HG03066 (cell line): ENCODE results near the gene MFSD12.

Source experiments
- ATAC-seq: cut with Tn5 transposase; IDR thresholded peaks from one replicate; pipeline ENCODE4 v1.9.1; 2021; ENCODE audit warnings: low read depth; ENCODE audit not compliant: unreplicated experiment

Gene MFSD12

GRCh38 chr19:3526507-3527237, 30.7 kb downstream of the MFSD12 start:
- ATAC-seq: no peak

- ATAC-seq: no peak
Measured at GRCh38 chr19:3524904-3525451, 32.4 kb downstream of the MFSD12 start.

GRCh38 chr19:3524078-3524842, 33.1 kb downstream of the MFSD12 start:
- no peak for ATAC-seq

- ATAC-seq: no peak
Measured at GRCh38 chr19:3523361-3524077, 33.9 kb downstream of the MFSD12 start.

- no peak for ATAC-seq
Measured at GRCh38 chr19:3522421-3523360, 34.7 kb downstream of the MFSD12 start.

- ATAC-seq: no peak
Measured at GRCh38 chr19:3521104-3521445, 36.3 kb downstream of the MFSD12 start.

GRCh38 chr19:3520166-3521103, 37.0 kb downstream of the MFSD12 start:
- no peak for ATAC-seq

- ATAC-seq: no peak
Measured at GRCh38 chr19:3519126-3519525, 38.3 kb downstream of the MFSD12 start.

GRCh38 chr19:3518659-3519058, 38.7 kb downstream of the MFSD12 start:
- no peak for ATAC-seq

- ATAC-seq: no peak
Measured at GRCh38 chr19:3518255-3518654, 39.1 kb downstream of the MFSD12 start.

- no peak for ATAC-seq
Measured at GRCh38 chr19:3517638-3518037, 39.7 kb downstream of the MFSD12 start.

GRCh38 chr19:3516675-3517207, 40.6 kb downstream of the MFSD12 start:
- ATAC-seq: no peak

GRCh38 chr19:3515891-3516422, 41.4 kb downstream of the MFSD12 start:
- ATAC-seq: no peak

- ATAC-seq: no peak
Measured at GRCh38 chr19:3514930-3515329, 42.5 kb downstream of the MFSD12 start.

- no peak for ATAC-seq
Measured at GRCh38 chr19:3513229-3514140, 43.9 kb downstream of the MFSD12 start.

- no peak for ATAC-seq
Measured at GRCh38 chr19:3512562-3513228, 44.7 kb downstream of the MFSD12 start.
